ENCODE measurements around the gene ZNF593OS.

The ZNF593OS gene

GRCh38 chr1:26132128-26132833 lies 39.4 kb downstream of the ZNF593OS start:
- TF ChIP-seq CTCF (IDR thresholded peaks at IDR 0.05; ENCODE audit: low read depth, low read length, missing control alignments), result no peak
- DNase-seq, result no peak
- in situ Hi-C loops (cut with HindIII; ENCODE audit: low pct_ligation_motif_present, low sequenced_read_pairs), result no loop called here
- Histone ChIP-seq H3K36me3 (replicated peaks) (no peaks in the 10 kb centered on the region), H3K27ac (no peak overlapping the region), H3K4me3 (ENCODE audit: low read depth, low read length) (no peak overlapping the region), H3K27me3 (replicated peaks) (no peaks in the 10 kb centered on the region)

- H3K4me3 ChIP-seq (ENCODE audit: low read depth, low read length), result no peak overlapping the region
- TF ChIP-seq CTCF (IDR thresholded peaks at IDR 0.05; ENCODE audit: low read depth, low read length, missing control alignments), result no peak
- no peak overlapping the region for H3K27ac ChIP-seq
- DNase-seq, result no peak
- H3K27me3 ChIP-seq (replicated peaks), result no peaks in the 10 kb centered on the region
- in situ Hi-C loops (cut with HindIII; ENCODE audit: low pct_ligation_motif_present, low sequenced_read_pairs), result no loop called here
- H3K36me3 ChIP-seq (replicated peaks), result no peaks in the 10 kb centered on the region
These were observed 40.9 kb downstream of the ZNF593OS start for GRCh38 chr1:26130695-26131094.

- in situ Hi-C loops (cut with HindIII; ENCODE audit: low pct_ligation_motif_present, low sequenced_read_pairs), result no loop called here
- no peak for TF ChIP-seq CTCF (IDR thresholded peaks at IDR 0.05; ENCODE audit: low read depth, low read length, missing control alignments)
- H3K27ac ChIP-seq, result no peak overlapping the region
- no peaks in the 10 kb centered on the region for H3K36me3 ChIP-seq (replicated peaks)
- no peak for DNase-seq
- H3K4me3 ChIP-seq (ENCODE audit: low read depth, low read length), result no peak overlapping the region
- no peaks in the 10 kb centered on the region for H3K27me3 ChIP-seq (replicated peaks)
These were observed 41.9 kb downstream of the ZNF593OS start for GRCh38 chr1:26129778-26130177.

DNA sequence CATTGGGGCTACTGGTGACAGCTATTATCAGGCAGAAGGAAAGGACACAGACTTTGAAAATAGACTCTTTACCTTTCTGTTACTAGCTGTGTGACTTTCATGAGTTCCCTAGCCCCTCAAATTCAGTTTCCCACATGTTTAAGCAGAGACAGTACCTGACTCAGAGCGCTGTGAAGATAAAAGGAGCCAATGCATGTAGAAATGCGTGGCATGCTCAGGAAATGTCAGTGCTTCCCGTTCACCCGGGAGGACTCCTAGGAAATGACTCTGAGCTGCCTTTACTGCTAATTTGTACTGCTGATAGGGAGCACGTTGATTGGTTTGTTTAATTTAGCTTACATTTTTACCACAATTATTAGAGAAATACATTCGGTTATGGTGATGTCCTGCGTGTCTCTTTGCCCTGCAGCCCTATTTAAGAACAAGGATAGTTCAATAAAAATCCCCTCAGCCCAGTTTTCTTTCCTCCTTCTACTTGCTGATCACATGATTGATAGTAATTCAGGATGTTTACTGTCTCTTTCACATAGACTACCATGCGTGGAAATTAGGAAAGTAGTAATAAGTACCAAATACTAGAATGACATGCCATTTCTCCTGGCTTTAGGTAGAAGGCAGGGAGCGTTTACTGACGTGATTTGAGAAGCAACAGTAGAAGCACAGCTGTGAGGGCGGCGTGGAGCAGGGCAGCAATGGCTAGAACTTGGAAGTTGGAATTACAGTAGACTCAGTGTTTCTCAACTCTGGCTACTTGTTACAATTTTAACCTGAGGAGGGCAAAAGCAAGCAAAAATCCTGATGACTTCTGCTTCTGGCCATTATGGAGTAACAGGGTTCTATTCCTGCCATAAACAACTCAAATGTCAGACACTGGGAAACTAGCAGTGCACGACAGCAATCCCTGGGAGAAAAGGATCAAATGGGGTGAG lies 44.1 kb downstream of the ZNF593OS start:
- in situ Hi-C loops (cut with HindIII; ENCODE audit: low pct_ligation_motif_present, low sequenced_read_pairs), result no loop called here

DNA sequence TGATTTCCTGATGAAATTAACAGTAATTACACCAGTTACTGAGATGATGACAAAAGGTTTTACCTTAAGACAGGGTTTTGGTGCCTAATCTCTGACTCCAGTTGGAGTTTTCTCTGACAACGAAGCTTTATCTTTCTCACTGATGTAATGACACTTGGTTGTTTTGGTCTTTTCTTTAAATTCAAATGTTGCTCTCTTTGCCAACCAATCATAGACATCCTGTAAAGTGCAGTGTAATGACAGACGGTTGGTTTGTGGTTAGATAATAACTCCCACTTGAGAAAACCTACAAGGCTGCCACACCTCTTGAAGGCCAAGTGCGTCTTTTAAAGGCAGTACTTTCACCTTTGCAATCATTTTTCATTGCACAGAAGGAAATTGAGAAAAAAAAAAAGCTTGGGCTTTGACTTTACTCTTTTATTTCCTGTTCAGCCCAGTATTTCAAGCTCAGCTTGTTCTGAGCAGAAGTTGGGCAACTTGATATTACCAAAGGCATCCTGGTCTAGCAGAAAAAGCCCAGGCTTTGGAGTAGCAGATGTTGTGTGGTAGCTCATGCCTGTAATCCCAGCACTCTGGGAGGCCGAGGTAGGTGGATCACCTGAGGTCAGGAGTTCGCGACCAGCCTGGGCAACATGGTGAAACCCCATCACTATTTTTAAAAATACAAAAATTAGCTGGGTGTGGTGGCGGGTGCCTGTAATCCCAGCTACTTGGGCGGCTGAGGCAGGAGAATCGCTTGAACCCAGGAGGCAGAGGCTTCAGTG lies 45.1 kb downstream of the ZNF593OS start:
- Histone ChIP-seq H3K36me3 (replicated peaks) (no peaks in the 10 kb centered on the region), H3K27me3 (replicated peaks) (no peaks in the 10 kb centered on the region), H3K27ac (no peak overlapping the region), H3K4me3 (ENCODE audit: low read depth, low read length) (no peak overlapping the region)
- in situ Hi-C loops (cut with HindIII; ENCODE audit: low pct_ligation_motif_present, low sequenced_read_pairs), result no loop called here
- no peak for TF ChIP-seq CTCF (IDR thresholded peaks at IDR 0.05; ENCODE audit: low read depth, low read length, missing control alignments)
- DNase-seq, result no peak

More for the DNA sequence above, 44.1 kb downstream of the ZNF593OS start:
- Histone ChIP-seq H3K27ac (no peak overlapping the region), H3K36me3 (replicated peaks) (no peaks in the 10 kb centered on the region), H3K27me3 (replicated peaks) (no peaks in the 10 kb centered on the region), H3K4me3 (ENCODE audit: low read depth, low read length) (no peak overlapping the region)
- no peak for TF ChIP-seq CTCF (IDR thresholded peaks at IDR 0.05; ENCODE audit: low read depth, low read length, missing control alignments)
- DNase-seq, result no peak

All from brain microvascular endothelial cell (primary cell).